22Rv1 (cell line): ENCODE data around the gene AXL.

Experiments
- CTCF ChIP-seq: fragments of 450-650 bp; IDR thresholded peaks from 2 replicates; pipeline ENCODE4 v1.5.1; 2017; ENCODE audit warnings: mild to moderate bottlenecking
- ZFX ChIP-seq: fragments of 450-650 bp; IDR thresholded peaks from 2 replicates; pipeline ENCODE4 v1.6.1; 2017; ENCODE audit warnings: antibody characterized with exemption, borderline replicate concordance

- TF ChIP-seq CTCF = no peak
- TF ChIP-seq ZFX = no peak
Measured at GRCh38 chr19:41187884-41188279, 31.1 kb upstream of the AXL start.
